ENCODE measurements around the gene RPP25. TPM values are rescaled to one million over a fixed set of nuclear protein-coding genes. Genes with fewer than 3 reads are reported as not detected.
A peak's percentile ranks its signal among the peaks of the same experiment; 100 is the strongest.

RPP25 gene
- total RNA-seq, 1 donor from 2014 or later: 17.0 TPM

DNA sequence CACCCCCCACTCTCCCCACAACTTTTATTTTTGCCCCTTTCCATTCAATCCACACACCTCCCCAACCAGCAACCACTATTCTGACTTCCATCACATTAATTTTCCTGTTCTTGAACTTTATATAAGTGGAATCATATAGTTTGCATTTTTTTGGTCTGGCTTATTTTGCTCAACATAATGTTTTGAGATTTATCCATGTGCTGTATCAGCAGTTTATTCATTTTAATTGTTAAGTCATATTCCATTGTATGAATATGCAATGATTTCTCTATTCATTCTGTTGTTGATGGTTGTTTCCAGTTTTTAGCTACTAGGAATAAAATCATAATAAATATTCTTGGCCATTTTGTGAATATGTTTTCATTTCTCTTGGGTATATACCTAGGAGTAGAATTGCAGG lies 33.0 kb upstream of the RPP25 start:
- H3K9me3 ChIP-seq: no peaks in the 10 kb centered on the region
- TF ChIP-seq, protein P1, sequence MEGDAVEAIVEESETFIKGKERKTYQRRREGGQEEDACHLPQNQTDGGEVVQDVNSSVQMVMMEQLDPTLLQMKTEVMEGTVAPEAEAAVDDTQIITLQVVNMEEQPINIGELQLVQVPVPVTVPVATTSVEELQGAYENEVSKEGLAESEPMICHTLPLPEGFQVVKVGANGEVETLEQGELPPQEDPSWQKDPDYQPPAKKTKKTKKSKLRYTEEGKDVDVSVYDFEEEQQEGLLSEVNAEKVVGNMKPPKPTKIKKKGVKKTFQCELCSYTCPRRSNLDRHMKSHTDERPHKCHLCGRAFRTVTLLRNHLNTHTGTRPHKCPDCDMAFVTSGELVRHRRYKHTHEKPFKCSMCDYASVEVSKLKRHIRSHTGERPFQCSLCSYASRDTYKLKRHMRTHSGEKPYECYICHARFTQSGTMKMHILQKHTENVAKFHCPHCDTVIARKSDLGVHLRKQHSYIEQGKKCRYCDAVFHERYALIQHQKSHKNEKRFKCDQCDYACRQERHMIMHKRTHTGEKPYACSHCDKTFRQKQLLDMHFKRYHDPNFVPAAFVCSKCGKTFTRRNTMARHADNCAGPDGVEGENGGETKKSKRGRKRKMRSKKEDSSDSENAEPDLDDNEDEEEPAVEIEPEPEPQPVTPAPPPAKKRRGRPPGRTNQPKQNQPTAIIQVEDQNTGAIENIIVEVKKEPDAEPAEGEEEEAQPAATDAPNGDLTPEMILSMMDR (IDR thresholded peaks at IDR 0.05): no peak
- H3K27ac ChIP-seq: no peak overlapping the region
- no peaks in the 10 kb centered on the region for H3K36me3 ChIP-seq
- no peaks in the 10 kb centered on the region for H3K4me1 ChIP-seq
- DNase-seq: no peak
- no peaks in the 10 kb centered on the region for H3K27me3 ChIP-seq (ENCODE audit: low read depth)
- no peak for ATAC-seq
- no peak overlapping the region for H3K4me3 ChIP-seq
- intact Hi-C loops (cut with DNase I): no loop called here

DNA sequence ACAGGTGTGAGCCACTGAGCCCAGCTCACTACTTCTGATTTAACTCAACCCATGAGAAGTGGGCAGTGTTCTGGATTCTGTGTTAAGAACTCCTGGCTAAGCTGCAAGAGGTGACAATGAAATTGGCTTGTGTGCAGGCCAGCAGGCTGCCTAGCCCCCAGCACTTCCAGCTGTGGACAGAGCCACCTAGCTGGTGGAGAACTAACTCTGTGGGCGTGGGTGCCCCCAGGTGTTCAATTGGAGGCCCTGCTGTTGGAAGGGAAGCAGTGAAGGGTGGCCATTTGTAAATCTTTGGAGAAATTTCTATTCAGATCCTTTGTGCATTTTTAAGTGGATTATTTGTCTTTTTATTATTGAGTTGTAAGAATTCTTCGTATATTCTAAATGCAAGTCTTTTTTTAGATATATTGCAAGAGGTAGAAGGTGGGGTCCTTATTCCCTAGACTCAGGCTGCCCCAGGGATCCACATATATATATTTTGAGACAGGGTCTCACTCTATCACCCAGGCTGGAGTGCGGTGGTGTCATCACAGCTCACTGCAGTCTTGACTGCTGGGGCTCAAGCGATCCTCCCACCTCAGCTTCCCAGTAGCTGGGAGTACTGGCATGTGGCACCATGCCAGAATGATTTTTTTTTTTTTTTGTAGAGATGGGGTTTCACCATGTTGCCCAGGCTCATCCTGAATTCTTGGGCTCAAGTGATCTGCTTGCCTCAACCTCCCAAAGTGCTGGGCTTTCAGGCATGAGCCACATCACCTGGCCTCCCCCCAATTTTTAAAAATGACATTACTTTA lies 31.6 kb upstream of the RPP25 start:
- DNase-seq (peak; percentile 52), ATAC-seq (peak; percentile 74 to 81)
- Histone ChIP-seq H3K4me1 (no peaks in the 10 kb centered on the region), H3K27me3 (ENCODE audit: low read depth) (peaks cover 4% of the 10 kb centered on the region), H3K9me3 (no peaks in the 10 kb centered on the region), H3K36me3 (no peaks in the 10 kb centered on the region), H3K4me3 (no peak overlapping the region), H3K27ac (no peak overlapping the region)
- TF ChIP-seq, protein P1 (IDR thresholded peaks at IDR 0.05): peak; percentile 51
- intact Hi-C loops (cut with DNase I): no loop called here

DNA sequence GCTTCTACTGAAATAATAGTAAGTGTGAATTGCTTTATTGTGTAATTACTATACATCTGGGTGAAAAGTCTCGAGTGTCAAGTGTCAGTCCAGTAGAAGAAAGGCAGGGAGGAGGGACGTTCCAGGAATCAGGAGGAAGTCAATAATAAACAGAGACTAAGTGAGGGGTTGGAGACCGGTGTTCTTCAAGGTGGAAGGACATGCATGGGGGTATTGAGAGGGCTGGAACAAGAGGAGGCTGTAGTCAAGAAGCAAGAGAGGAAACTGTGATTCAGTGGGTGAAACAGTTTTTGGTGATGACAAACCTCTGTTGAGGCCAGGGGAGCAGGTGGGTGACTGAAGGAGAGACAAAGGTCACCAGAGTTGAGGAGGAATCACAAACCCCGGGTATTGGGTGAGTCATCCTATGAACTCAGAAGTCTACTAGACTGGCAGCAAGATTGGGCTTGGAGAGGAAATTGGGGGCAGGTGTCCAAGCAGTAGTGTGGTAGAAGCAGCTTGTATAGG lies 27.2 kb upstream of the RPP25 start:
- DNase-seq: no peak
- Histone ChIP-seq H3K4me3 (no peak overlapping the region), H3K9me3 (no peaks in the 10 kb centered on the region), H3K4me1 (no peaks in the 10 kb centered on the region), H3K27ac (no peak overlapping the region), H3K27me3 (ENCODE audit: low read depth) (peaks cover 4% of the 10 kb centered on the region), H3K36me3 (no peaks in the 10 kb centered on the region)
- intact Hi-C loops (cut with DNase I): no loop called here
- ATAC-seq: peak; percentile 49 to 71
- TF ChIP-seq, protein P1 (IDR thresholded peaks at IDR 0.05): no peak

DNA sequence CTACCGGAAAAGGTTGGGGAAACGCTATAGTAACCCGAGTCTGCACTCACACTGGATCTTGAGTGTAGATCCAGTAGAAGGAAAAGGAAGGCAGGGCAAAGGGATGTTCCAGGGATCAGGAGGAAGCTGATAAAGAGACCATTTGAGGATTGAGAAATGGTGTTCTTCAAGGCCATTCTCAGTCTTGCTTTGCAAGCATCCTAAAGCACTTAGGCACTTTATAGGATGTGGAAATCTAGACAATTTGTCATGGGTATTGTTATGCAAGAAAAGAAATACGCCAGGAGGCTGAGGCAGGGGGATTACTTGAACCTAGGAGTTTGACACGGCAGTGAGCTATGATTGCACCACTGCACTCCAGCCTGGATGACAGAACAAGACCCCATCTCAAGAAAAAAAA lies 25.6 kb upstream of the RPP25 start:
- TF ChIP-seq, protein P1 (IDR thresholded peaks at IDR 0.05): no peak
- H3K27me3 ChIP-seq (ENCODE audit: low read depth): peaks cover 4% of the 10 kb centered on the region
- no peaks in the 10 kb centered on the region for H3K9me3 ChIP-seq
- intact Hi-C loops (cut with DNase I): no loop called here
- no peaks in the 10 kb centered on the region for H3K4me1 ChIP-seq
- no peak overlapping the region for H3K4me3 ChIP-seq
- H3K27ac ChIP-seq: no peak overlapping the region
- ATAC-seq: no peak
- no peaks in the 10 kb centered on the region for H3K36me3 ChIP-seq
- DNase-seq: no peak

DNA sequence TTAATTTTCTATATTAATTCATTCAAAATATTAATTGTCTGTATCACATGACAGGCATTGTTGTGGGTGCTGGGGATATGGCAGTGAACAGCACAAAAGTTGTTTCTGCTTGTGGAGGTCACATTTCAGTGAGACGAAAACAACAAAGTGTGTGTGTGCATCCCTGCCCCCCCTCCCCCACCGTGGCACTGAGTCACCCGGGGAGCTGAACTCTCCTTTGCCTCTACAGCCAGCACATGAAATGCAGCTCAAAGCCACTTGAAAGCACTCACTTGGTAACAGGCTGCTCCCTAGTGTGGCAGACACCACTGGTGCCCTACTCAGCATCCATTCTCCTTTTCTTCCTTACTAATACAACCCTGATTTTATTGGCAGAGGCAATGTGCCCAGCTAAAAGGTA lies 21.9 kb upstream of the RPP25 start:
- DNase-seq (no peak), ATAC-seq (peak; percentile 66 to 83)
- no peak overlapping the region for H3K27ac ChIP-seq
- intact Hi-C loops (cut with DNase I): no loop called here
- peaks cover 3% of the 10 kb centered on the region for H3K27me3 ChIP-seq (ENCODE audit: low read depth)
- H3K9me3 ChIP-seq: no peaks in the 10 kb centered on the region
- TF ChIP-seq, protein P1 (IDR thresholded peaks at IDR 0.05): no peak
- H3K4me1 ChIP-seq: no peaks in the 10 kb centered on the region
- no peak overlapping the region for H3K4me3 ChIP-seq
- H3K36me3 ChIP-seq: no peaks in the 10 kb centered on the region

Data from lower lobe of right lung (tissue), 2 donors.